ENCODE results near the gene THOP1.
"Not testable (repeated sequence)": the region's sequence is repeated elsewhere in the genome, so short reads cannot be mapped to it uniquely, and the experiment has no call there.

THOP1 gene

GRCh38 chr19:2782936-2783780, 2.1 kb upstream of the THOP1 start, which contains the start of gene SGTA:
Gene SGTA, minus strand, starts transcription at chr19:2783273. Its CDS starts 14,205 bp downstream, at chr19:2769068.
- peak; percentile 99 for DNase-seq

GRCh38 chr19:2783781-2784145, 1.5 kb upstream of the THOP1 start:
- DNase-seq: no peak

- no peak for DNase-seq
Measured at GRCh38 chr19:2787115-2787514, 1.8 kb downstream of the THOP1 start.

GRCh38 chr19:2788237-2788636, 2.9 kb downstream of the THOP1 start:
- DNase-seq: no peak

- DNase-seq: no peak
Measured at GRCh38 chr19:2790194-2790556, 4.9 kb downstream of the THOP1 start.

- no peak for DNase-seq
Measured at GRCh38 chr19:2790557-2791271, 5.4 kb downstream of the THOP1 start.

GRCh38 chr19:2791440-2791839, 6.1 kb downstream of the THOP1 start:
- no peak for DNase-seq

GRCh38 chr19:2791876-2792275, 6.6 kb downstream of the THOP1 start:
- no peak for DNase-seq

- not testable (repeated sequence) for DNase-seq
Measured at GRCh38 chr19:2792666-2793065, 7.4 kb downstream of the THOP1 start.

- DNase-seq: no peak
Measured at GRCh38 chr19:2793126-2793525, 7.8 kb downstream of the THOP1 start.

- no peak for DNase-seq
Measured at GRCh38 chr19:2793577-2793976, 8.3 kb downstream of the THOP1 start.

- no peak for DNase-seq
Measured at GRCh38 chr19:2795827-2796658, 10.7 kb downstream of the THOP1 start.

GRCh38 chr19:2796659-2797266, 11.5 kb downstream of the THOP1 start:
- DNase-seq: no peak

- DNase-seq: no peak
Measured at GRCh38 chr19:2797280-2797679, 12.0 kb downstream of the THOP1 start.

GRCh38 chr19:2798158-2798685, 12.9 kb downstream of the THOP1 start:
- DNase-seq: no peak

GRCh38 chr19:2798733-2799132, 13.4 kb downstream of the THOP1 start:
- no peak for DNase-seq

- DNase-seq: no peak
Measured at GRCh38 chr19:2799273-2800020, 14.1 kb downstream of the THOP1 start.

GRCh38 chr19:2800506-2800905, 15.2 kb downstream of the THOP1 start:
- no peak for DNase-seq

- no peak for DNase-seq
Measured at GRCh38 chr19:2802826-2803225, 17.5 kb downstream of the THOP1 start.

GRCh38 chr19:2803486-2804155, 18.3 kb downstream of the THOP1 start:
- no peak for DNase-seq

Measured in Kasumi-1 (cell line).